ENCODE data around the gene SAMD11.

Gene SAMD11

GRCh38 chr1:931380-932172 is 7.9 kb downstream of the SAMD11 start:
- DNase-seq (ENCODE audit: low read depth, low spot score): no peak

GRCh38 chr1:932173-932510 is 8.4 kb downstream of the SAMD11 start:
- DNase-seq (ENCODE audit: low read depth, low spot score): no peak

GRCh38 chr1:932776-933602 is 9.3 kb downstream of the SAMD11 start:
- no peak for DNase-seq (ENCODE audit: low read depth, low spot score)

- no peak for DNase-seq (ENCODE audit: low read depth, low spot score)
These were observed 9.8 kb downstream of the SAMD11 start for GRCh38 chr1:933603-933940.

GRCh38 chr1:934991-935750 is 11.4 kb downstream of the SAMD11 start:
- no peak for DNase-seq (ENCODE audit: low read depth, low spot score)

GRCh38 chr1:935751-936231 is 12.1 kb downstream of the SAMD11 start:
- DNase-seq (ENCODE audit: low read depth, low spot score): peak; percentile 64

- no peak for DNase-seq (ENCODE audit: low read depth, low spot score)
These were observed 12.9 kb downstream of the SAMD11 start for GRCh38 chr1:936348-937264.

GRCh38 chr1:937521-937920 is 13.8 kb downstream of the SAMD11 start:
- DNase-seq (ENCODE audit: low read depth, low spot score): no peak

GRCh38 chr1:938088-938683 is 14.5 kb downstream of the SAMD11 start:
- DNase-seq (ENCODE audit: low read depth, low spot score): peak; percentile 49

GRCh38 chr1:938711-939489 is 15.2 kb downstream of the SAMD11 start:
- DNase-seq (ENCODE audit: low read depth, low spot score): no peak

GRCh38 chr1:939511-940106 is 15.9 kb downstream of the SAMD11 start:
- DNase-seq (ENCODE audit: low read depth, low spot score): no peak

GRCh38 chr1:940107-941014 is 16.6 kb downstream of the SAMD11 start:
- DNase-seq (ENCODE audit: low read depth, low spot score): peak; percentile 90

- DNase-seq (ENCODE audit: low read depth, low spot score): no peak
These were observed 17.4 kb downstream of the SAMD11 start for GRCh38 chr1:941015-941587.

GRCh38 chr1:941588-942383 is 18.1 kb downstream of the SAMD11 start:
- DNase-seq (ENCODE audit: low read depth, low spot score): peak; percentile 91

- peak; percentile 64 for DNase-seq (ENCODE audit: low read depth, low spot score)
These were observed 18.7 kb downstream of the SAMD11 start for GRCh38 chr1:942411-942821.

- peak; percentile 76 for DNase-seq (ENCODE audit: low read depth, low spot score)
These were observed 19.3 kb downstream of the SAMD11 start for GRCh38 chr1:942864-943533.

Measured in astrocyte of the hippocampus (primary cell).